ENCODE measurements around the gene SLC12A7.
"Not testable (repeated sequence)": the region's sequence is repeated elsewhere in the genome, so short reads cannot be mapped to it uniquely, and the experiment has no call there.

The SLC12A7 gene

DNA sequence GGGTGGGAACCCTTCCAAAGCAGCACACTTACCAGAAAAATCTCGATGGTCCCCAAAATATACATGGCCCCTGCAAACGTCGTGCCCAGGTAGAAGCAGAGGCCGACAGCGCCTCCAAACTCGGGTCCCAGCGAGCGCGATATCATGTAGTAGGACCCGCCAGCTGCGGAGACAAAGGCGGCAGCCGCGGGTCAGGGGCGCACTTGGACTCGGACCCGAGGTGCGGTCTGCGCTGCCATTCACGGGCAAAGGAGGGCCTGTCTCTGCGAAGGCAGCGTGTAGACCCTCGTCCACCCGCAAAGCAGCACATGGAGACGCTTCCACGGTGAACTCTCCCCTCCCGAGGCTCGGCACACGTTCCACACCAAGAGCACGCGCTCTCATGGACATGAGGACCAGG, 25.0 kb downstream of the SLC12A7 start:
- DNase-seq (ENCODE audit: low read depth, low spot score) = no peak
- Histone ChIP-seq H3K4me3 (ENCODE audit: insufficient read length, low read depth) (no peak overlapping the region), H3K27me3 (ENCODE audit: insufficient read depth, insufficient read length) (no peaks in the 10 kb centered on the region), H3K4me1 (ENCODE audit: insufficient read depth, insufficient read length) (no peaks in the 10 kb centered on the region), H3K9ac (ENCODE audit: insufficient read length, low read depth) (no peak overlapping the region), H3K9me3 (ENCODE audit: insufficient read depth, low read length) (no peaks in the 10 kb centered on the region), H3K36me3 (ENCODE audit: insufficient read depth, insufficient read length, low read length) (peaks cover 76% of the 10 kb centered on the region)
- TF ChIP-seq YY1 (IDR thresholded peaks at IDR 0.05; ENCODE audit: insufficient read depth, insufficient read length) (no peak), SUZ12 (IDR thresholded peaks at IDR 0.05; ENCODE audit: extremely low read depth, insufficient read depth, insufficient read length) (no peak)

DNA sequence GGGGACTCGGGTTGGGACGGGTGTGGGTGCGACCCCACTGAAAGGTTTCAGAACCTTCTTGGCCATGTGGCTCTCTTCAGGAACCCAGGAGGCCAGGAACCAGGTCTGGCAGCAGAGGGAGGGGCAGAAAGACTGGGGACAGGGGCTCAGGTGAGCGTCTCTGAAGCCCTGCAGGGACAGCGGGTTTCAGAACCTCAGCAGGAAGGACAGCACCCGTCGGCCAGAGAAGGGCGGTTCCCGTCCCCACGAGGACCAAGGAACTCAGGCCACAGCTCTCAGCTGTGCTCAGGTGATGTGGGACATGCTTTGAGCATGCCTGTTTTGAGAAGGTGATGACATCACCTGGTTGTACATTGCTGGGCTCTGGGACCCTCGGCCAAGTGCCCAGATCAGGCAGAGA, 25.7 kb downstream of the SLC12A7 start:
- H3K9ac ChIP-seq (ENCODE audit: insufficient read length, low read depth) = no peak overlapping the region
- TF ChIP-seq ZNF274 (IDR thresholded peaks at IDR 0.05; ENCODE audit: low read depth, low read length) (no peak), YY1 (IDR thresholded peaks at IDR 0.05; ENCODE audit: insufficient read depth, insufficient read length) (no peak), SUZ12 (IDR thresholded peaks at IDR 0.05; ENCODE audit: extremely low read depth, insufficient read depth, insufficient read length) (no peak)
- peaks cover 75% of the 10 kb centered on the region for H3K36me3 ChIP-seq (ENCODE audit: insufficient read depth, insufficient read length, low read length)
- H3K4me1 ChIP-seq (ENCODE audit: insufficient read depth, insufficient read length) = no peaks in the 10 kb centered on the region
- DNase-seq (ENCODE audit: low read depth, low spot score) = no peak
- H3K27me3 ChIP-seq (ENCODE audit: insufficient read depth, insufficient read length) = no peaks in the 10 kb centered on the region
- no peaks in the 10 kb centered on the region for H3K9me3 ChIP-seq (ENCODE audit: insufficient read depth, low read length)
- H3K4me3 ChIP-seq (ENCODE audit: insufficient read length, low read depth) = no peak overlapping the region

DNA sequence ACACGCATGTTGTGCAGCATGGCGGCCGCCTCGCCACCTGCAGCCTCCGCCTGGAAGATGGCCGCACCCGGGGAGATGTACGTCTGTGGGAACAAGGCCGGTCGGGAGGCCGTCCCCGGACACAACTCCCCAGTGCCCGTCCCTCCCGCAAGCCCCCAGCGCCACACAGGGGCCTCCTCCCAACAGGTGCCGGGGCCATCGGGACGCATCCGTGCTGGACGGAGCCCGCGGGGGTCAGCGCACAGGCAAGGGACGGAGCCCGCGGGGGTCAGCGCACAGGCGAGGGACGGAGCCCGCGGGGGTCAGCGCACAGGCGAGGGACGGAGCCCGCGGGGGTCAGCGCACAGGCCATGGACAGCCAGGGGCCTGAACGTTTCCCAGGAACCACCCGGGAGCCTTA, 26.5 kb downstream of the SLC12A7 start:
- TF ChIP-seq SUZ12 (IDR thresholded peaks at IDR 0.05; ENCODE audit: extremely low read depth, insufficient read depth, insufficient read length) = no peak
- TF ChIP-seq YY1 (IDR thresholded peaks at IDR 0.05; ENCODE audit: insufficient read depth, insufficient read length) = no peak
- no peak for TF ChIP-seq ZNF274 (IDR thresholded peaks at IDR 0.05; ENCODE audit: low read depth, low read length)
- Histone ChIP-seq H3K9ac (ENCODE audit: insufficient read length, low read depth) (no peak overlapping the region), H3K4me3 (ENCODE audit: insufficient read length, low read depth) (no peak overlapping the region), H3K9me3 (ENCODE audit: insufficient read depth, low read length) (no peaks in the 10 kb centered on the region), H3K4me1 (ENCODE audit: insufficient read depth, insufficient read length) (no peaks in the 10 kb centered on the region), H3K36me3 (ENCODE audit: insufficient read depth, insufficient read length, low read length) (peaks cover 69% of the 10 kb centered on the region), H3K27me3 (ENCODE audit: insufficient read depth, insufficient read length) (no peaks in the 10 kb centered on the region)
- DNase-seq (ENCODE audit: low read depth, low spot score) = no peak

DNA sequence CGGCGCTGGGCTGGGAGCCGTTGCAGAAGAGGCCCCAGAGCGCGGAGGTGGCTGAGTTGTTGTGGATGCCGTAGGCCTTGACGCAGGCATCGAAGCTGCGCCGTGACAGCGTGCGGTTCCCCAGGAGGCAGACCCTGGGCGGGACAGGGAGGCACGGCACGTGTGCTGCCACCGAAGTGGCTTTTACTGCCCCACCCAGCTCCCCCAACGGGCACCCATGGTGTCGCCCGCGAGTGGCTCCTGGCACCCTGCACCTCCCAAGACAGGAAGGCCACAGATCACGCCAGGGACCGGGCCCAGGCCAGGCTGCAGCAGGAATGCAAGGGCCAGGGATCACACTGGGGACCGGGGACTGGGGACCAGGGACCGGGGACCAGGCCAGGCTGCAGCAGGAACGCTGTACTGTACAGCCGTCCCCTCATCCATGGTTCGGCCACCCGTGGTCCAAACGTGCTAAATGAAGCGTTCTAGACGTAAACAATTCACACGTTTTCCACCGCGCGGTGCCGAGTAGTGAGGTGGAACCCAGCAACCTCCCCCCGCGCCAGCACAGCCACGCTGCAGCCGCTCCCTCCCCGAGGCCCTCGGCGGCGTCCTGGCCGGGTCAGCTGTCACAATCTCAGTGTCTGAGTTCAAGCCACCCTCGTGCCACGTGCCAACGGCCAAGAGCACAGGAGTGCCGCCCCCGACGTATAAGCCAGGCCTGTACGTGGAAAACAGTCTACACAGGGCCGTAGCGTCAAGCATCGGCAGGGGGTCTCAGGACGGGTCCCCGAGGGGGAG, 27.8 kb downstream of the SLC12A7 start:
- Histone ChIP-seq H3K9me3 (ENCODE audit: insufficient read depth, low read length) (no peaks in the 10 kb centered on the region), H3K27me3 (ENCODE audit: insufficient read depth, insufficient read length) (no peaks in the 10 kb centered on the region), H3K9ac (ENCODE audit: insufficient read length, low read depth) (no peak overlapping the region), H3K36me3 (ENCODE audit: insufficient read depth, insufficient read length, low read length) (peaks cover 67% of the 10 kb centered on the region), H3K4me3 (ENCODE audit: insufficient read length, low read depth) (no peak overlapping the region), H3K4me1 (ENCODE audit: insufficient read depth, insufficient read length) (no peaks in the 10 kb centered on the region)
- no peak for DNase-seq (ENCODE audit: low read depth, low spot score)
- TF ChIP-seq SUZ12 (IDR thresholded peaks at IDR 0.05; ENCODE audit: extremely low read depth, insufficient read depth, insufficient read length) = no peak
- no peak for TF ChIP-seq ZNF274 (IDR thresholded peaks at IDR 0.05; ENCODE audit: low read depth, low read length)
- TF ChIP-seq YY1 (IDR thresholded peaks at IDR 0.05; ENCODE audit: insufficient read depth, insufficient read length) = no peak

DNA sequence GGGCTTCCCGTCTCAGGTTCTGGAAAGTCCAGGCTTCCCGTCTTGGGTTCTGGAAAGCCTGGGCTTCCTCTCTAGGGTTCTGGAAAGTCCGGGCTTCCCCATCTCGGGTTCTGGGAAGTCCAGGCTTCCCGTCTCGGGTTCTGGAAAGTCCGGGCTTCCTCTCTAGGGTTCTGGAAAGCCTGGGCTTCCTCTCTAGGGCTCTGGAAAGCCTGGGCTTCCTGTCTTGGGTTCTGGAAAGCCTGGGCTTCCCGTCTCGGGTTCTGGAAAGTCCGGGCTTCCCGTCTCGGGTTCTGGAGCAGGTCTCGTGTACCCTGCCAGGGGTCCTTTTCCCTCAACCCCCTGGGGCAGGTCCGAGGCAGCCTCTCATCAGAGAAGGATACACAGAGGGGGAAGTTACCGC, 28.8 kb downstream of the SLC12A7 start:
- H3K9me3 ChIP-seq (ENCODE audit: insufficient read depth, low read length); DNase-seq (ENCODE audit: low read depth, low spot score); H3K4me3 ChIP-seq (ENCODE audit: insufficient read length, low read depth); H3K4me1 ChIP-seq (ENCODE audit: insufficient read depth, insufficient read length); H3K9ac ChIP-seq (ENCODE audit: insufficient read length, low read depth); H3K27me3 ChIP-seq (ENCODE audit: insufficient read depth, insufficient read length): not testable (repeated sequence)
- H3K36me3 ChIP-seq (ENCODE audit: insufficient read depth, insufficient read length, low read length) = peaks cover 65% of the 10 kb centered on the region

DNA sequence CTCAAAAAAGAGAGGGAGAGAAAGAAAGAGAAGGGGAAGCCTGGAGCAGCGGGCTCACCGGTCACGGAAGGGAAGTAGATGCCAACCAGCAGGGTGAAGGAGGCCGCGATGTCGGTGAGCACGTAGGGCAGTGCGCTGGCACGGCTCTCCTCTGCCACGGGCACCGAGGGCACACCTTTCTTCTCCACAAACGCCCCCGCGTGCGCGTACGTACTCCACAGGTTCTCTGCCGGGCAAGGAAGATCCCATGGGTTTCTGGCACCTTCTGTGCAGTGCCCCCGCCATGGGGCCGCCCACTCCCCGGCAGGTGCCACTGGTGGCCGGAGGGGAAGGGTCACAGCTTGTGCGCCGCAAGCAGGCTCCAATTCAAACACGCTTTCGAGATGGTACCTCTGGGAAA, 30.3 kb downstream of the SLC12A7 start:
- Histone ChIP-seq H3K36me3 (ENCODE audit: insufficient read depth, insufficient read length, low read length) (peaks cover 63% of the 10 kb centered on the region), H3K4me1 (ENCODE audit: insufficient read depth, insufficient read length) (no peaks in the 10 kb centered on the region)

DNA sequence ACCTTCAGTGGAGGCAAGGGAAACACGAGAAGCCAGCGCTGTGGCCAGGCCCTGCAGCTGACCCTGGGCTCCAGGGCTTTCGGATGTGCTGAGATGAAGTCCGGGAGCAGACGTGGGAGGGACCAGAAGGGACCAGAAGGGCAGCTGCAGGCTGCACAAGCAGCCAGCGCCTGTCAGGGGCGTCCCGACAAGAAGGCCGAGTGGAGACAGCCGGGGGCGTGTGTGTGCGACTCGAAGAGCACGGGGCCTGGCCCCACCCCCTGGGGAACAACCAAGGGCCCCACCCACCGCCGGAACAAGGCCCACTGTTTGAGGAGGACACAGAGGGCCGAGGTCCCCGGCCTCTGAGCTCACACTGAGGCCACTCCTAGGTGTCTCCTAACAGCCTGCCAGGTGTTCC, 31.4 kb downstream of the SLC12A7 start:
- Histone ChIP-seq H3K9me3 (ENCODE audit: insufficient read depth, low read length) (no peaks in the 10 kb centered on the region), H3K9ac (ENCODE audit: insufficient read length, low read depth) (no peak overlapping the region), H3K27me3 (ENCODE audit: insufficient read depth, insufficient read length) (no peaks in the 10 kb centered on the region), H3K4me3 (ENCODE audit: insufficient read length, low read depth) (no peak overlapping the region), H3K4me1 (ENCODE audit: insufficient read depth, insufficient read length) (no peaks in the 10 kb centered on the region), H3K36me3 (ENCODE audit: insufficient read depth, insufficient read length, low read length) (peaks cover 63% of the 10 kb centered on the region)
- no peak for TF ChIP-seq SUZ12 (IDR thresholded peaks at IDR 0.05; ENCODE audit: extremely low read depth, insufficient read depth, insufficient read length)
- TF ChIP-seq ZNF274 (IDR thresholded peaks at IDR 0.05; ENCODE audit: low read depth, low read length) = no peak
- TF ChIP-seq YY1 (IDR thresholded peaks at IDR 0.05; ENCODE audit: insufficient read depth, insufficient read length) = no peak
- no peak for DNase-seq (ENCODE audit: low read depth, low spot score)

More for the DNA sequence above, 30.3 kb downstream of the SLC12A7 start:
- DNase-seq (ENCODE audit: low read depth, low spot score) = no peak
- TF ChIP-seq ZNF274 (IDR thresholded peaks at IDR 0.05; ENCODE audit: low read depth, low read length) = no peak
- no peak for TF ChIP-seq SUZ12 (IDR thresholded peaks at IDR 0.05; ENCODE audit: extremely low read depth, insufficient read depth, insufficient read length)
- TF ChIP-seq YY1 (IDR thresholded peaks at IDR 0.05; ENCODE audit: insufficient read depth, insufficient read length) = no peak
- Histone ChIP-seq H3K9ac (ENCODE audit: insufficient read length, low read depth) (no peak overlapping the region), H3K9me3 (ENCODE audit: insufficient read depth, low read length) (no peaks in the 10 kb centered on the region), H3K4me3 (ENCODE audit: insufficient read length, low read depth) (no peak overlapping the region), H3K27me3 (ENCODE audit: insufficient read depth, insufficient read length) (no peaks in the 10 kb centered on the region)

Data from NT2/D1 (cell line).